ENCODE results near the gene TUT1.

- TF ChIP-seq CTCF (IDR thresholded peaks at IDR 0.05), result no peak
- no peak for TF ChIP-seq POLR2A (IDR thresholded peaks at IDR 0.05)
Observed at GRCh38 chr11:62610814-62611704, 19.7 kb upstream of the TUT1 start.
